Prostate gland (tissue), 2 donors: ENCODE measurements around the gene UBALD1.

Experiments used
- POLR2A ChIP-seq: fragments of 450-650 bp; IDR thresholded peaks from one replicate; pipeline ENCODE4 v1.6.1; 2016; ENCODE audit warnings: antibody characterized with exemption, mild to moderate bottlenecking
- TF ChIP-seq, protein P1 (sequence below), 4 experiments: fragments of 200-600 bp in 2 of 4; fragments of 450-650 bp in 2 of 4; sonication (generic) in 2 of 4; IDR thresholded peaks; 1 replicate in 3 of 4; 2 replicates in 1 of 4; pipeline ENCODE4 v1.5.1; 2016 to 2019; ENCODE audit warnings: antibody characterized with exemption in 4 of 4, mild to moderate bottlenecking in 2 of 4, moderate library complexity in 2 of 4

DNA sequence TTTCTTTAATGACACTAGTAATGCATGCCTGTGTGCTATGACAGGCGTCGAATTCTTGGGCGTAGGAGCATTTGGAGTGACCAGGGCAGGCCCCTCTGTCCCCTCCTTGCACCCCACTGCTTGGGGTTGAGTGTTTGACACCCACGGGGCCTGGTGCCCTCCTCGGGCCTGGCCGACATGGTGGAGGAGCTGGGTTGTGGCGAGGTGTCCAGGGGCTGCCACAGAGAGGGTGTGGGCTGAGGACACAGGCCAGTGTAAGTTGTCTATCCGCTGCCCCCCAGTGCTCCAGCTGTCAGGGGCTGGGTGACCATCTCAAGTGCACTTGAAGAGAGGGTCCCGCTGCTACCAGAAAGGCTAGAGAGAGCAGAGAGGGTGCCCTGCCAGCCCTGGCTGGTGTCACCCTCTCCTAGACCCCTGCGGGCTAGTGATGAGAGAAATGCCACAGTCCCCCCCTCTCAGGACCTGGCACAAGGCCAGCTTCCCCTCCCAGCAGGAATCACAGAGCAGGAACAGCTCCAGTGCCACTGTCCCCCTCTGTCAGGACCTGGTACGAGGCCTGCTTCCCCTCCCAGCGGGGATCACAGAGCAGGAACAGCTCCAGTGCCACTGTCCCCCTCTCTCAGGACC, 40.4 kb upstream of the UBALD1 start:
- TF ChIP-seq, protein P1, sequence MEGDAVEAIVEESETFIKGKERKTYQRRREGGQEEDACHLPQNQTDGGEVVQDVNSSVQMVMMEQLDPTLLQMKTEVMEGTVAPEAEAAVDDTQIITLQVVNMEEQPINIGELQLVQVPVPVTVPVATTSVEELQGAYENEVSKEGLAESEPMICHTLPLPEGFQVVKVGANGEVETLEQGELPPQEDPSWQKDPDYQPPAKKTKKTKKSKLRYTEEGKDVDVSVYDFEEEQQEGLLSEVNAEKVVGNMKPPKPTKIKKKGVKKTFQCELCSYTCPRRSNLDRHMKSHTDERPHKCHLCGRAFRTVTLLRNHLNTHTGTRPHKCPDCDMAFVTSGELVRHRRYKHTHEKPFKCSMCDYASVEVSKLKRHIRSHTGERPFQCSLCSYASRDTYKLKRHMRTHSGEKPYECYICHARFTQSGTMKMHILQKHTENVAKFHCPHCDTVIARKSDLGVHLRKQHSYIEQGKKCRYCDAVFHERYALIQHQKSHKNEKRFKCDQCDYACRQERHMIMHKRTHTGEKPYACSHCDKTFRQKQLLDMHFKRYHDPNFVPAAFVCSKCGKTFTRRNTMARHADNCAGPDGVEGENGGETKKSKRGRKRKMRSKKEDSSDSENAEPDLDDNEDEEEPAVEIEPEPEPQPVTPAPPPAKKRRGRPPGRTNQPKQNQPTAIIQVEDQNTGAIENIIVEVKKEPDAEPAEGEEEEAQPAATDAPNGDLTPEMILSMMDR (IDR thresholded peaks at IDR 0.05), result no peak
- TF ChIP-seq POLR2A, result no peak
